Erythroblast (primary cell): Measurements from ENCODE around the gene PML.
"Not testable (repeated sequence)": the region's sequence is repeated elsewhere in the genome, so short reads cannot be mapped to it uniquely, and the experiment has no call there.

ENCODE experiments used
- GATA1 ChIP-seq: IDR thresholded peaks from 2 replicates; pipeline ENCODE4 v1.6.1; 2011; ENCODE audit warnings: low read depth, mild to moderate bottlenecking, control low read depth, low read length, moderate library complexity
- POLR2A ChIP-seq: IDR thresholded peaks from 2 replicates; pipeline ENCODE4 v1.6.1; 2011; ENCODE audit warnings: mild to moderate bottlenecking, low read length

- TF ChIP-seq POLR2A, GATA1: not testable (repeated sequence)
Observed at GRCh38 chr15:74059050-74059833, 64.7 kb downstream of the PML start.
